ENCODE results near the gene PIR. TPM values are rescaled to one million over a fixed set of nuclear protein-coding genes. Genes with fewer than 3 reads are reported as not detected.

Gene PIR
- total RNA-seq, 6 experiments from 2014 or later = 13.3 to 42.1 (median 23.1) TPM

DNA sequence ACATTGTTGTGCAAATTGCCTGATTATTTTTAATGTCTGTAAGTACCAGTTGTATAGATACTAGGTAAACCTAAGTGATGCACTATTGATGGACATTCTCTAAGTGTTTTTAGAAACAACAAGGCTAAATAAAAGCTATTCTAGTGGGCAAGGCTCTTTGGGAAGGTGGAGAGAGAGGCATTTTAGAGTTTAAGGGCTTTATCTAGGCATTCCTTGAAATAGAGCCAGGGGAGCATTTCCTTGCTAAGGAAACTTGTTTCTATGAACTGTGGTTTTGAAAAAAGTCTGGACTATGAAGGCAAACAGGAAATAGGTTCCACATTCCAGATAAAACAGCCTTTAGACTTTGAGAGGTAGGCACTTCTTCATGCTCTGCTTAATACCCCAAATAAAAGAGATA is 31.3 kb upstream of the PIR start:
- H3K27ac ChIP-seq = no peak overlapping the region
- no peak for DNase-seq
- H3K27me3 ChIP-seq = no peaks in the 10 kb centered on the region
- no peak overlapping the region for H3K4me3 ChIP-seq
- ATAC-seq = peak in 3 of 4 donors; percentile 16 to 17 (median 17)
- no peak for TF ChIP-seq POLR2A (IDR thresholded peaks at IDR 0.05)
- TF ChIP-seq, protein P1, sequence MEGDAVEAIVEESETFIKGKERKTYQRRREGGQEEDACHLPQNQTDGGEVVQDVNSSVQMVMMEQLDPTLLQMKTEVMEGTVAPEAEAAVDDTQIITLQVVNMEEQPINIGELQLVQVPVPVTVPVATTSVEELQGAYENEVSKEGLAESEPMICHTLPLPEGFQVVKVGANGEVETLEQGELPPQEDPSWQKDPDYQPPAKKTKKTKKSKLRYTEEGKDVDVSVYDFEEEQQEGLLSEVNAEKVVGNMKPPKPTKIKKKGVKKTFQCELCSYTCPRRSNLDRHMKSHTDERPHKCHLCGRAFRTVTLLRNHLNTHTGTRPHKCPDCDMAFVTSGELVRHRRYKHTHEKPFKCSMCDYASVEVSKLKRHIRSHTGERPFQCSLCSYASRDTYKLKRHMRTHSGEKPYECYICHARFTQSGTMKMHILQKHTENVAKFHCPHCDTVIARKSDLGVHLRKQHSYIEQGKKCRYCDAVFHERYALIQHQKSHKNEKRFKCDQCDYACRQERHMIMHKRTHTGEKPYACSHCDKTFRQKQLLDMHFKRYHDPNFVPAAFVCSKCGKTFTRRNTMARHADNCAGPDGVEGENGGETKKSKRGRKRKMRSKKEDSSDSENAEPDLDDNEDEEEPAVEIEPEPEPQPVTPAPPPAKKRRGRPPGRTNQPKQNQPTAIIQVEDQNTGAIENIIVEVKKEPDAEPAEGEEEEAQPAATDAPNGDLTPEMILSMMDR (IDR thresholded peaks at IDR 0.05) = no peak
- no peaks in the 10 kb centered on the region for H3K36me3 ChIP-seq
- H3K9me3 ChIP-seq = no peaks in the 10 kb centered on the region
- no peaks in the 10 kb centered on the region for H3K4me1 ChIP-seq
- intact Hi-C loops (cut with DNase I) = no loop called here

DNA sequence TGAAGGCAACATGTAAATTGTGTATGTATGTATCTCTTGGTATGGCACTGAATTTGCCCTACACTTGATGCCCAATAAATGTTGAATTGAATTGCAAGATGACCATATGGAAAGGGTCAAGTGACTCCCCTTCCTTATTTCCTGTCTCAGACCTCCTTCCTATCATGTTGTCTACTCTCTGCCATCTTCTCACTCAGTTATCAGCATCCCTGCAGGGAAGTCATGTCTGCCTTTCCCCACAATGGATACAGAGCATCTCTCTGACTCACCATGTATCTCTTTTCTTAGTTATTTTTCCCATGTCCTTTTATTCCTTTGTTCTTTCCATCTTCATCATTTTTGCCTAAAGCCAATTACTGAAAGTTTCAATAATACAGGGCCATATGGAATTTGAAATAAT is 30.0 kb upstream of the PIR start:
- TF ChIP-seq, protein P1 (IDR thresholded peaks at IDR 0.05) = no peak
- no peak for TF ChIP-seq POLR2A (IDR thresholded peaks at IDR 0.05)
- intact Hi-C loops (cut with DNase I) = no loop called here
- Histone ChIP-seq H3K27me3 (no peaks in the 10 kb centered on the region), H3K27ac (no peak overlapping the region), H3K36me3 (no peaks in the 10 kb centered on the region), H3K9me3 (no peaks in the 10 kb centered on the region), H3K4me3 (no peak overlapping the region), H3K4me1 (no peaks in the 10 kb centered on the region)
- ATAC-seq = no peak
- no peak for DNase-seq

DNA sequence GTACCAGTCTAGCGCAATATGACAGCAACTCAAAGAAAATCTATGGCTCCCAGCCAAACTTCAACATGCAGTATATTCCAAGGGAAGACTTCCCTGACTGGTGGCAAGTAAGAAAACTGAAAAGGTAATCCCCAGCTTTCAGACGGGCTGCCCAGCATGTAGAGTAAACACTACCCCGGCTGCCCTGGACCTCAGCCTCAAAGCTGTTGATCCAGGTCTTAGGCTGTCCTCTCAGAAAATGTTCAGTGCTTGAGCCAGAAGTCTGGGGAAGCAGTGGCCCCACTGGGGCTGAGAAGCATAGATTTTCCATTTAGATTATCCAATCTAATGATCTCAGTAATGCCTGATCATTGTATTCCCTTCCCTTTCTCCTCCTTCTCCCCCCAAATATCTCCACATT is 29.3 kb upstream of the PIR start:
- no peaks in the 10 kb centered on the region for H3K9me3 ChIP-seq
- ATAC-seq (no peak), DNase-seq (no peak)
- no peaks in the 10 kb centered on the region for H3K4me1 ChIP-seq
- TF ChIP-seq, protein P1 (IDR thresholded peaks at IDR 0.05) = no peak
- no peak for TF ChIP-seq POLR2A (IDR thresholded peaks at IDR 0.05)
- no peaks in the 10 kb centered on the region for H3K27me3 ChIP-seq
- intact Hi-C loops (cut with DNase I) = no loop called here
- whole genome bisulfite sequencing (ENCODE audit: insufficient coverage, low coverage, low lambda C conversion rate, missing lambda C conversion rate) = 30% methylated on average over 2 of the region's 3 CpGs
- no peak overlapping the region for H3K27ac ChIP-seq
- no peak overlapping the region for H3K4me3 ChIP-seq
- no peaks in the 10 kb centered on the region for H3K36me3 ChIP-seq

DNA sequence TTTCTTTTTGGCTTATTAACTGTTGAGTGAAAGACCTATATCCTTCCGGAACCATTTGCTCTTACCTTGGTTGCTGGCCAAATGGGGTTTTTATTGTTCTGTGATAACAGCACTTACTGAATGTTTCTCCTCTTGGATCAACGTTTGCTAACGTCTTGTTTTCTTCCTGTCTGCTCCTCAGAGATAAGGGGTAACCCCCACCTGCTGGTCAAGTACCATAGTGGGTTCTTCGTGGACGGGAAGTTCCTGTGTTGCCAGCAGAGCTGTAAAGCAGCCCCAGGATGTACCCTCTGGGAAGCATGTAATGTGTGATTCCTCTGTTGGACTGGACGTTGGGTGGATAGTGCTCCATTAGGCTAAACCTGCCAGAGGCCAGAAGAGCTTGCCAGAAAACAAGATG is 22.8 kb upstream of the PIR start:
- H3K9me3 ChIP-seq = no peaks in the 10 kb centered on the region
- no peaks in the 10 kb centered on the region for H3K4me1 ChIP-seq
- DNase-seq (no peak), ATAC-seq (peak in 3 of 4 donors; percentile 22 to 68 (median 58))
- WGBS (ENCODE audit: insufficient coverage, low coverage, low lambda C conversion rate, missing lambda C conversion rate) = 30% methylated on average over 6 of the region's 6 CpGs
- TF ChIP-seq, protein P1 (IDR thresholded peaks at IDR 0.05) = no peak
- TF ChIP-seq POLR2A (IDR thresholded peaks at IDR 0.05) = no peak
- H3K27me3 ChIP-seq = no peaks in the 10 kb centered on the region
- intact Hi-C loops (cut with DNase I) = no loop called here
- H3K36me3 ChIP-seq = no peaks in the 10 kb centered on the region
- no peak overlapping the region for H3K4me3 ChIP-seq
- no peak overlapping the region for H3K27ac ChIP-seq

DNA sequence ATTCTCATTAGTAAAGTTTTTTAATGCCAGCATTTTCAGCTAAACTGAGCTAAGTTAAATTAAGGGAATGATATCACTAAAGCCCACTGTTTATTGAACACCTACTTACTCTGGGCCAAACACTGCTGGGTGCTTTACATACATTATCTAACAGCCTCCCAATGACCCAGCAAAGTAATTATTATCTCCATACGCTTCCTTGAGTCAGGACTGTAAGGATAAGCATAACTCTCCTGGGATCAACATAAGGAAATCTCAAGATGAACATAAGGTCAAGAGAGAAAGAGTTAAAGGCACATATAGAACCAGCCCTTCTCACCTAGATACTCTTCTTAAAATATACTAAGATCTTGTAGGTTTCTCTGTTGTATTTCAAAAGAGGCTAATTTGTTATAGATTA is 21.1 kb upstream of the PIR start:
- no peak for TF ChIP-seq POLR2A (IDR thresholded peaks at IDR 0.05)
- TF ChIP-seq, protein P1 (IDR thresholded peaks at IDR 0.05) = no peak
- intact Hi-C loops (cut with DNase I) = no loop called here

More for the DNA sequence above, 21.1 kb upstream of the PIR start:
- no peaks in the 10 kb centered on the region for H3K9me3 ChIP-seq
- H3K36me3 ChIP-seq = no peaks in the 10 kb centered on the region
- peaks cover 0 to 3% of the 10 kb centered on the region in 2 donors for H3K27me3 ChIP-seq
- no peak overlapping the region for H3K27ac ChIP-seq
- ATAC-seq (no peak), DNase-seq (no peak)
- 33% methylated on average over 1 of the region's 1 CpG for WGBS (ENCODE audit: insufficient coverage, low coverage, low lambda C conversion rate, missing lambda C conversion rate)
- no peak overlapping the region for H3K4me3 ChIP-seq
- H3K4me1 ChIP-seq = no peaks in the 10 kb centered on the region
